HCT116 (cell line): ENCODE measurements around the gene PRR3.

Source experiments
- CTCF ChIP-seq, 3 experiments: fragments of 200-600 bp in 1 of 3; sonication (generic) in 1 of 3; IDR thresholded peaks in 2 of 3; conservative IDR thresholded peaks in 1 of 3; 2 replicates each; pipeline ENCODE4 v1.5.1; 2012 to 2017; ENCODE audit warnings: low read depth in 2 of 3, low read length in 2 of 3, antibody characterized with exemption in 1 of 3, borderline replicate concordance in 1 of 3, control low read depth in 1 of 3, mild to moderate bottlenecking in 1 of 3, mixed read lengths in 1 of 3, mixed run types in 1 of 3, moderate library complexity in 1 of 3; ENCODE audit not compliant: insufficient read depth in 1 of 3
- EGR1 ChIP-seq: IDR thresholded peaks from 2 replicates; pipeline ENCODE4 v1.6.1; 2012; ENCODE audit warnings: low read depth
- ELF1 ChIP-seq: IDR thresholded peaks from 2 replicates; pipeline ENCODE4 v1.6.1; 2012; ENCODE audit warnings: low read depth, borderline replicate concordance
- EZH2 ChIP-seq: fragments of 200-600 bp; sonication (generic); IDR thresholded peaks from 2 replicates; pipeline ENCODE4 v1.6.1; 2017; ENCODE audit warnings: antibody characterized with exemption, mixed run types
- JUND ChIP-seq: IDR thresholded peaks from 2 replicates; pipeline ENCODE4 v1.6.1; 2012
- MAX ChIP-seq: IDR thresholded peaks from 2 replicates; pipeline ENCODE4 v1.6.1; 2012
- POLR2A ChIP-seq: IDR thresholded peaks from 2 replicates; pipeline ENCODE4 v1.7.0; 2011; ENCODE audit warnings: borderline replicate concordance; ENCODE audit not compliant: insufficient read depth, insufficient read length; ENCODE audit errors: extremely low read depth
- POLR2AphosphoS5 ChIP-seq: IDR thresholded peaks from 2 replicates; pipeline ENCODE4 v1.6.1; 2011; ENCODE audit warnings: mild to moderate bottlenecking, low read depth, low read length, moderate library complexity
- RAD21 ChIP-seq: IDR thresholded peaks from 2 replicates; pipeline ENCODE4 v1.6.1; 2012; ENCODE audit warnings: low read depth, mild to moderate bottlenecking
- SP1 ChIP-seq: IDR thresholded peaks from 2 replicates; pipeline ENCODE4 v1.6.1; 2012; ENCODE audit warnings: low read depth
- SRF ChIP-seq: IDR thresholded peaks from 2 replicates; pipeline ENCODE4 v1.6.1; 2012; ENCODE audit warnings: low read depth
- YY1 ChIP-seq: IDR thresholded peaks from 2 replicates; pipeline ENCODE4 v1.6.1; 2011; ENCODE audit warnings: low read length, low read depth, moderate library complexity, mild to moderate bottlenecking; ENCODE audit not compliant: insufficient replicate concordance; ENCODE audit errors: extremely low read depth
- TF ChIP-seq, protein P1 (sequence below): IDR thresholded peaks from 2 replicates; pipeline ENCODE4 v1.6.1; 2012
- TF ChIP-seq, protein P2 (sequence below): IDR thresholded peaks from 2 replicates; pipeline ENCODE4 v1.6.1; 2012; ENCODE audit warnings: low read depth

GRCh38 chr6:30554962-30555815 lies 1.9 kb upstream of the PRR3 start:
- no peak for TF ChIP-seq CTCF (IDR thresholded peaks at IDR 0.05 in 2 of 3, conservative IDR thresholded peaks at IDR 0.05 in 1 of 3; ENCODE audit: borderline replicate concordance in 1 of 3, insufficient read depth in 1 of 3, low read depth in 2 of 3, low read length in 2 of 3)
- TF ChIP-seq POLR2A, result no peak
- no peak for TF ChIP-seq MAX
- TF ChIP-seq EGR1, result no peak
- TF ChIP-seq SP1, result no peak
- TF ChIP-seq, protein P1, sequence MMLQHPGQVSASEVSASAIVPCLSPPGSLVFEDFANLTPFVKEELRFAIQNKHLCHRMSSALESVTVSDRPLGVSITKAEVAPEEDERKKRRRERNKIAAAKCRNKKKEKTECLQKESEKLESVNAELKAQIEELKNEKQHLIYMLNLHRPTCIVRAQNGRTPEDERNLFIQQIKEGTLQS, result no peak
- TF ChIP-seq YY1, result no peak
- TF ChIP-seq ELF1, result no peak
- TF ChIP-seq EZH2, result no peak
- TF ChIP-seq RAD21, result no peak
- TF ChIP-seq JUND, result no peak
- TF ChIP-seq SRF, result no peak
- no peak for TF ChIP-seq POLR2AphosphoS5
- TF ChIP-seq, protein P2, sequence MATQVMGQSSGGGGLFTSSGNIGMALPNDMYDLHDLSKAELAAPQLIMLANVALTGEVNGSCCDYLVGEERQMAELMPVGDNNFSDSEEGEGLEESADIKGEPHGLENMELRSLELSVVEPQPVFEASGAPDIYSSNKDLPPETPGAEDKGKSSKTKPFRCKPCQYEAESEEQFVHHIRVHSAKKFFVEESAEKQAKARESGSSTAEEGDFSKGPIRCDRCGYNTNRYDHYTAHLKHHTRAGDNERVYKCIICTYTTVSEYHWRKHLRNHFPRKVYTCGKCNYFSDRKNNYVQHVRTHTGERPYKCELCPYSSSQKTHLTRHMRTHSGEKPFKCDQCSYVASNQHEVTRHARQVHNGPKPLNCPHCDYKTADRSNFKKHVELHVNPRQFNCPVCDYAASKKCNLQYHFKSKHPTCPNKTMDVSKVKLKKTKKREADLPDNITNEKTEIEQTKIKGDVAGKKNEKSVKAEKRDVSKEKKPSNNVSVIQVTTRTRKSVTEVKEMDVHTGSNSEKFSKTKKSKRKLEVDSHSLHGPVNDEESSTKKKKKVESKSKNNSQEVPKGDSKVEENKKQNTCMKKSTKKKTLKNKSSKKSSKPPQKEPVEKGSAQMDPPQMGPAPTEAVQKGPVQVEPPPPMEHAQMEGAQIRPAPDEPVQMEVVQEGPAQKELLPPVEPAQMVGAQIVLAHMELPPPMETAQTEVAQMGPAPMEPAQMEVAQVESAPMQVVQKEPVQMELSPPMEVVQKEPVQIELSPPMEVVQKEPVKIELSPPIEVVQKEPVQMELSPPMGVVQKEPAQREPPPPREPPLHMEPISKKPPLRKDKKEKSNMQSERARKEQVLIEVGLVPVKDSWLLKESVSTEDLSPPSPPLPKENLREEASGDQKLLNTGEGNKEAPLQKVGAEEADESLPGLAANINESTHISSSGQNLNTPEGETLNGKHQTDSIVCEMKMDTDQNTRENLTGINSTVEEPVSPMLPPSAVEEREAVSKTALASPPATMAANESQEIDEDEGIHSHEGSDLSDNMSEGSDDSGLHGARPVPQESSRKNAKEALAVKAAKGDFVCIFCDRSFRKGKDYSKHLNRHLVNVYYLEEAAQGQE, result no peak
